Choroid plexus epithelial cell (primary cell): Measurements from ENCODE around the gene RGS7BP.

Source experiments
- DNase-seq: peaks from one replicate; pipeline ENCODE4 v3.0.0-alpha.2; 2010; ENCODE audit warnings: low read depth
- H3K4me3 ChIP-seq: 2 replicates; pipeline ENCODE4 v1.5.1; 2011; ENCODE audit warnings: low read depth, mild to moderate bottlenecking, control low read depth, low read length, moderate library complexity
- TF ChIP-seq, protein P1 (sequence below): conservative IDR thresholded peaks from 2 replicates; pipeline ENCODE4 v1.5.1; 2011; ENCODE audit warnings: low read depth, mild to moderate bottlenecking, control low read depth, inconsistent platforms, low read length, moderate library complexity

Gene RGS7BP

DNA sequence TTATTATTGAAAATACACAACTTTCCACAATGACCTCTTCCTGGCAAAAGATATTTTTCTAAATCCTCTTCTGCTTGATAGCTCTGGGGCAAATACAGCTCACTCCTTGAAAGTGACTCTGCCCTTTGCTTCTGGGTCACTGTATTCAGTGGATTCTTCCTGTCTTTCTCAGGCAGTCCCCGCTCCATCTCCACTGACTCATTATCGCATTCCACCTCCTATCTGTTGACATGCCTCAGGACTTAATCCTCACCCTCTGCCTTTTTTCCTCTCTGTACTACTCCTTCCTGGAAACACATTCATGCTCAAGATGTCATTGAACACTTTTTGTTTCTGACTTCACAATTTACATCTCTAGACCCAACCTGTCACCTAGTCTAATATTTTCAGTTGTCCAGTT lies 8.4 kb upstream of the RGS7BP start:
- TF ChIP-seq, protein P1, sequence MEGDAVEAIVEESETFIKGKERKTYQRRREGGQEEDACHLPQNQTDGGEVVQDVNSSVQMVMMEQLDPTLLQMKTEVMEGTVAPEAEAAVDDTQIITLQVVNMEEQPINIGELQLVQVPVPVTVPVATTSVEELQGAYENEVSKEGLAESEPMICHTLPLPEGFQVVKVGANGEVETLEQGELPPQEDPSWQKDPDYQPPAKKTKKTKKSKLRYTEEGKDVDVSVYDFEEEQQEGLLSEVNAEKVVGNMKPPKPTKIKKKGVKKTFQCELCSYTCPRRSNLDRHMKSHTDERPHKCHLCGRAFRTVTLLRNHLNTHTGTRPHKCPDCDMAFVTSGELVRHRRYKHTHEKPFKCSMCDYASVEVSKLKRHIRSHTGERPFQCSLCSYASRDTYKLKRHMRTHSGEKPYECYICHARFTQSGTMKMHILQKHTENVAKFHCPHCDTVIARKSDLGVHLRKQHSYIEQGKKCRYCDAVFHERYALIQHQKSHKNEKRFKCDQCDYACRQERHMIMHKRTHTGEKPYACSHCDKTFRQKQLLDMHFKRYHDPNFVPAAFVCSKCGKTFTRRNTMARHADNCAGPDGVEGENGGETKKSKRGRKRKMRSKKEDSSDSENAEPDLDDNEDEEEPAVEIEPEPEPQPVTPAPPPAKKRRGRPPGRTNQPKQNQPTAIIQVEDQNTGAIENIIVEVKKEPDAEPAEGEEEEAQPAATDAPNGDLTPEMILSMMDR, result no peak
- H3K4me3 ChIP-seq, result no peak overlapping the region
- peak; percentile 17 for DNase-seq

DNA sequence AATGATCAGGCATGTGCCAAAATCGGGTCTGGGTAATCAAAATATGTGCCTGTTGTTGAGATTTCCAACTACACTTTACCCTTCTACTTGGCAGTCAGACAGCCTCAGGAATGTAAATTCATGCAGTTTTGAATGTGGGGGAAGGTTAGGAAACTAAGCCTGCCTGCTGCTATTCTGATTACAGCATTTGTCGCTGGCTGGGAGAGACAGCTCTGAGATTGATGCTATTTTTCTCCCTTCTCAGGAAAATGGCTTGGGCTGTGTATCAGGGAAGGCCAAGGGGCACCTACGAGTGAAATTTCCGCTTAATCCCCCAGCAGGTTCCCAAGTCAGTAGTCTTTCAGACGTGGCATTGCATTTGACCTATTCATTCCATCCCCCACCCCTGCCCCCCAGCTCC lies 3.6 kb upstream of the RGS7BP start:
- no peak overlapping the region for H3K4me3 ChIP-seq
- TF ChIP-seq, protein P1, result no peak

DNA sequence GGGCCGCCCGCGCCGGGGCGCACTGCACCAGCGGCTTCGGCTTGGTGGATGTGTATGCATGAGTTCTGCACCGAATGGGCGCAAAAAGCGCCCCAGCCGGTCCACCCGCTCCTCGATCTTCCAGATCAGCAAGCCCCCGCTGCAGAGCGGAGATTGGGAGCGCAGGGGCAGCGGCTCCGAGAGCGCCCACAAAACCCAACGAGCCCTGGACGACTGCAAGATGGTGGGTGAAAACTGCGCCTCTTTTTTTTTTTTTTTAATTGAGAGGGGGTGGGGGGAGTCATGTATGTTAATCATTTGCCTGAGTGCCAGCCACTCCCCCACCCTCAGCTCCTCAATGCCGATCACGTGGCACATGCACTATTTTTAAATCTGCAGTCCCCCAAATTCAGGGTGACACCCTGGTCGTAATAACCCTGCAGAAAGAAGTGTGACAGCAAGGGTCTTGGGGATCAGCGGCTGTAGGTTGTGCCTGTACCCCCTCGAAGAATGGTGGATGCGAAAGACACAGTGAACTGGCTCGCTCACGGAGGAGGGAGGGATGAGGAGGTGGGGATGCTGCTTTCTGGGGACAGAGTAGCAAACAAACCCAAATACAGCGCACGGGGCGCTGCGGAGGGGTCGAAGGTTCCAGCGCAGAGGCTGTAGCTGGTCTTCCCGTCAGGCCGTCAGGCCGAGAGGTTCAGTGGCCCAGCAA lies 900 bp downstream of the RGS7BP start:
- TF ChIP-seq, protein P1, result no peak
- no peak for DNase-seq
- H3K4me3 ChIP-seq, result peak overlapping the region; percentile 51

More for the DNA sequence above, 3.6 kb upstream of the RGS7BP start:
- peak; percentile 12 for DNase-seq

DNA sequence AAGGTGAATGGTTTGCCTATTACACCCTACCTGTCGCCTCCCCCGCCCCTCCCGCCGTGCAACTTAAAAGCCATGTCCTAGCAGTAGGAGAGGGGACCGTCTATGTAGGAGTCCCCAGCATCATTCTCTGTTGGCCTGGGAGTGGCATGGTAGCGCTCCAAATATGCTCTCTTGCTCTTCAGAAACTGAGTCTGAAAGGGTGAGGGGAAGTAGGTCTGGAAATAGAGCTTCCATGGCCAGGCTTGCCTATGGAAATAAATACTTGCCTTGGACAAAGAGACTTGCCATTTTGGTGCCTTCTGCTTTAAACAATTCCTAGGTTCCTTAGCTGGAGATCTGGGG lies 1.4 kb downstream of the RGS7BP start:
- H3K4me3 ChIP-seq, result no peak overlapping the region
- no peak for DNase-seq
- TF ChIP-seq, protein P1, result no peak

DNA sequence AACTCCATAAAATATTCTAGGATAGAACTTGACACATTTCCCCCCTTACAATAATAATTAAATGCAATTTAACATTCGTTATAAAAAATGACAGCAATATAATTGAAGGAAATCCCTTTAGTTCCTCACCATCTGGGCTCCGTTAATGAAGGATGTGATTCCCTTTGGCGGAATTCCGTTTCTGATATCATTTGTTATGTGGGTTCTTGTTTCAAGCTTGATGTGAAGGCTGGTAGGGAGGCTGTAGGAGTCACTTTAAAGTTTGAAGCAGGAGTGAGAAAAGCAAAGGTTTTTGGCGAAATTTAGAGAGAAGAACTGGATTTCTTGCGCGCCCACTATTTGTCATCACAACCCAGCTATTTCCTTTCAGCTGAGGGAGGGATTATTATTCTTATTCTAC lies 4.0 kb downstream of the RGS7BP start:
- TF ChIP-seq, protein P1, result no peak
- DNase-seq, result no peak
- H3K4me3 ChIP-seq, result no peak overlapping the region

DNA sequence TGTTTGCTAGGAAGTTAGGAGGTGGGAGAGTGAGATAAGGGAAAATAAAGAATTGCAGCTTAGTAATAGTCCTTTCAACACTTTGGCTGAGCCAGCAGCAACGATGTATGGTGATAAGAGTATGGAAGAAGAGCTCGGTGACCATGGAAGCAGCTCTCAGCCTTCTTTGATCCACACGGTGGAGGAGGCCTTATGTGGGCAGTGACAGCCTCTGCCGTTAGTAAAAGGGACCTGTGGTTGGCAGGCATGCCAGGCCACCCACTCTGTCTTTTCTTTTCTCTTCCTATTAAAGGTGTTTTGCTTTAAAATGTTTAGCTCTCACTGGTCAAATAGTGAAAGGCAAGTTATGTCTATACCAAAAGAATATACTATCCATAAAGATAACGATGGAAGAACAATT lies 7.7 kb downstream of the RGS7BP start:
- DNase-seq, result no peak
- TF ChIP-seq, protein P1, result no peak
- H3K4me3 ChIP-seq, result no peak overlapping the region

DNA sequence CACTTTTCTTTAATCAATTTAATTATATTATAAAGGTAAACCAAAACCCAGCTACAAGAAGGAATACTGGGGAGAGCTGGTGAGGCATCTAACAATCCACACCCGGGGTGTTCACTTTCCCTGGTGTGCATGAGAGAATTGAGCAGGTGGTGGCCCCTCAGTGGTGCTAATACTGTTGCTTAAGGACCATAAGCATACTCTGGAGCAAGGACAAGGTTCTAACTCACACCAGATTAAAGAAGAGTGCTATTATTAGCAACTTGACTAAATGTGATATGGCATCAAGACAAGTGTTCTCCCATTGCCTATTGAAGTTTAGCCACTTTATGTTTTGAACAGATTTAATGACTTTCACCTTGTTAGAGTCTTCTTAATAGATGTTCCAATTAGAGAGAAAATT lies 8.8 kb downstream of the RGS7BP start:
- no peak for DNase-seq
- TF ChIP-seq, protein P1, result no peak
- no peak overlapping the region for H3K4me3 ChIP-seq
